Progenitor cell of endocrine pancreas (in vitro differentiated cells): ENCODE measurements around the gene SPACA4. TPM values are rescaled to one million over a fixed set of nuclear protein-coding genes. Genes with fewer than 3 reads are reported as not detected.

Experiments
- DNase-seq: peaks from one replicate; pipeline ENCODE4 v3.0.0; 2021; ENCODE audit warnings: low spot score; ENCODE audit not compliant: unreplicated experiment
- H3K27ac Mint-ChIP-seq: 2 replicates; pipeline ENCODE4 v1.8.0; 2021; ENCODE audit warnings: mild to moderate bottlenecking, moderate library complexity, mixed read lengths
- H3K27me3 Mint-ChIP-seq: 2 replicates; pipeline ENCODE4 v1.8.0; 2021; ENCODE audit warnings: mixed read lengths
- H3K36me3 Mint-ChIP-seq: 2 replicates; pipeline ENCODE4 v1.8.0; 2022; ENCODE audit warnings: mixed read lengths; ENCODE audit not compliant: insufficient read depth
- H3K4me1 Mint-ChIP-seq: 2 replicates; pipeline ENCODE4 v1.8.0; 2021; ENCODE audit warnings: low read depth, mixed read lengths
- H3K4me3 Mint-ChIP-seq: 2 replicates; pipeline ENCODE4 v1.8.0; 2021; ENCODE audit warnings: low read depth, mild to moderate bottlenecking, moderate library complexity, mixed read lengths
- H3K9me3 Mint-ChIP-seq: 2 replicates; pipeline ENCODE4 v1.8.0; 2021; ENCODE audit warnings: low read depth, mixed read lengths
- CTCF ChIP-seq: fragments of 200-600 bp; sonication (generic); IDR thresholded peaks from one replicate; pipeline ENCODE4 v1.5.0; 2021; ENCODE audit warnings: antibody characterized with exemption, mild to moderate bottlenecking; ENCODE audit not compliant: unreplicated experiment
- total RNA-seq: library from RNA; stranded (reverse); gene quantifications from 2 replicates; pipeline ENCODE4 v1.2.1, GENCODE V29; 2021

SPACA4 gene
- total RNA-seq, 1 donor from 2014 or later = not detected

DNA sequence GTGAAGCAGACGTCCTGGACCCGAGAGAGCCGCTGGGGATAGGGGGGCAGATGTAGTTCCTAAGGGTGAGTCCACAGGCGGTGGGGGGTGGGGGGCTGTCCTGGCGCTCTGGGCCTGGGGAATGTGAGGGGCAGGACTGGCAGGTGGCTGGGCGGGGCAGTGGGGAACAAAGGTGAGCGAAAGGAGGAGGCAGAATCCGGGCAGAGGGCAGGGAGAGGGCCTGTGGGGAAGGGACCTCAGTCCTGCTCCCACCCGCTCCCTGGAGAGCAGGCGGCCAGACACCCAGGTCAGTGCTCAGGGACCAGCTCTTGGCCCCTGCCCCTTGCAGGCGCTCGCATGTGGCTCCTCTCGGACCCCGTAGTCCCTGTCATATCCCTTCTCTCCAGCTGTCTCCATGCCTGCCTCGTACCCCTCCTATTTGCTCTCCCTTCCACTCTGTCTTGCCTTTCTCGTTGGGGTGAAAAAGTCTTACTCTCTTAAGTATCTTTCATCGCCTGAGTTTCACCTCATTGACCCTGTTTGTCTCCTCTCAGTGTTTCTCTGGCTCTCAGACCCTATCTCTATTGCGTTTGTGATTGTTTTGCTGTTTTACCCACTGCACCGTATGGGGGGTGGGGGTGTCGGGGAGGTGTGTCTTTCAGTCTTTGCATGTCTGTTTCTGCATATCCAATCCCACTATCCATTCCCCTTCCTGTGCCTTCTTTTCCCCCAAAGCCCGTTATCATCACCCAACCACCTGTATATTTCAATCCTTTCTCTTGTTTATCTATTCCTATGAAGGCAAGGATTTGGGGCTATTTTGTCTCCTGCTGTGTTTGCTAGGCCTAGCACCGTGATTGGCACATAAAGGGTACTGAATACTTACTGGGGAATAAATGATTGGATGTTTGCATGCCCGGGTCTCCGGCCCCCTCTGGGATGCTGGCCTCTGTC is 18.5 kb downstream of the SPACA4 start:
- Mint-ChIP-seq H3K9me3 (no peaks in the 10 kb centered on the region), H3K27me3 (no peaks in the 10 kb centered on the region), H3K4me1 (peaks cover 22% of the 10 kb centered on the region), H3K4me3 (peak overlapping the region; percentile 77), H3K36me3 (peaks cover 3% of the 10 kb centered on the region), H3K27ac (peak overlapping the region; percentile 94)
- DNase-seq = no peak
- no peak for TF ChIP-seq CTCF

GRCh38 chr19:48625891-48626327 is 19.4 kb downstream of the SPACA4 start:
- Mint-ChIP-seq H3K9me3 (no peaks in the 10 kb centered on the region), H3K27me3 (no peaks in the 10 kb centered on the region), H3K27ac (no peak overlapping the region), H3K4me3 (peak overlapping the region; percentile 77), H3K36me3 (peaks cover 4% of the 10 kb centered on the region), H3K4me1 (peaks cover 25% of the 10 kb centered on the region)
- no peak for DNase-seq
- TF ChIP-seq CTCF = no peak

GRCh38 chr19:48627201-48627864 is 20.8 kb downstream of the SPACA4 start:
- H3K4me1 Mint-ChIP-seq = peaks cover 23% of the 10 kb centered on the region
- H3K27ac Mint-ChIP-seq = no peak overlapping the region
- no peak for TF ChIP-seq CTCF
- peaks cover 4% of the 10 kb centered on the region for H3K36me3 Mint-ChIP-seq
- H3K4me3 Mint-ChIP-seq = peak overlapping the region; percentile 47
- H3K27me3 Mint-ChIP-seq = no peaks in the 10 kb centered on the region
- DNase-seq = no peak
- H3K9me3 Mint-ChIP-seq = no peaks in the 10 kb centered on the region

DNA sequence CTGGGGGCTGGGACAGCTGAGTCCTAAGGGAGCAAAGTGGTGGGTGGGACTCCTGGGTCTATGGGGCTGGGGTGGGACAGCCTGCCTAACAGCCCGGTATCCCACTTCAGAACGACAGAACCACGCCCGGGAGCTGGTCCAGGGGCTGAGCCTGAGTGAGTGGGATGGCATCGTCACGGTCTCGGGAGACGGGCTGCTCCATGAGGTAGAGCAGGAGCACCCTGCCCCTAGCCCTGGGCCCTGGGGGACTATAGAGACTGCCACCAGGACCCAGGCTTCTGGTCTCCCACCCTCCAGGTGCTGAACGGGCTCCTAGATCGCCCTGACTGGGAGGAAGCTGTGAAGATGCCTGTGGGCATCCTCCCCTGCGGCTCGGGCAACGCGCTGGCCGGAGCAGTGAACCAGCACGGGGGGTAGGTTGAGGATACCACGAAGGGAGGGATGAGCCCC is 21.3 kb downstream of the SPACA4 start:
- Mint-ChIP-seq H3K27ac (no peak overlapping the region), H3K36me3 (peaks cover 4% of the 10 kb centered on the region), H3K4me1 (peaks cover 25% of the 10 kb centered on the region), H3K4me3 (no peak overlapping the region), H3K9me3 (no peaks in the 10 kb centered on the region), H3K27me3 (no peaks in the 10 kb centered on the region)
- DNase-seq = no peak
- no peak for TF ChIP-seq CTCF

DNA sequence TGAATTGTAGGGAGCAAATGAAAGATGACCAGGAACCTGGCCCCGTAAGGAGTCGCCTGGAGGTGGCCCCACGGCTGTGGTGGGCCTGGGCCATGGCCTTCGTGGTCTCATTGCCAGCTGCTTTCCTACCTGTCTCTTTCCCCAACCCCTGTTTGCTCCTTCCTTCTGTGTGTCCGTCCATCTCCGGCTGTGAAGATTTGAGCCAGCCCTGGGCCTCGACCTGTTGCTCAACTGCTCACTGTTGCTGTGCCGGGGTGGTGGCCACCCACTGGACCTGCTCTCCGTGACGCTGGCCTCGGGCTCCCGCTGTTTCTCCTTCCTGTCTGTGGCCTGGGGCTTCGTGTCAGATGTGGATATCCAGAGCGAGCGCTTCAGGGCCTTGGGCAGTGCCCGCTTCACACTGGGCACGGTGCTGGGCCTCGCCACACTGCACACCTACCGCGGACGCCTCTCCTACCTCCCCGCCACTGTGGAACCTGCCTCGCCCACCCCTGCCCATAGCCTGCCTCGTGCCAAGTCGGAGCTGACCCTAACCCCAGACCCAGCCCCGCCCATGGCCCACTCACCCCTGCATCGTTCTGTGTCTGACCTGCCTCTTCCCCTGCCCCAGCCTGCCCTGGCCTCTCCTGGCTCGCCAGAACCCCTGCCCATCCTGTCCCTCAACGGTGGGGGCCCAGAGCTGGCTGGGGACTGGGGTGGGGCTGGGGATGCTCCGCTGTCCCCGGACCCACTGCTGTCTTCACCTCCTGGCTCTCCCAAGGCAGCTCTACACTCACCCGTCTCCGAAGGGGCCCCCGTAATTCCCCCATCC is 22.1 kb downstream of the SPACA4 start:
- no peak overlapping the region for H3K4me3 Mint-ChIP-seq

More for the DNA sequence above, 22.1 kb downstream of the SPACA4 start:
- peaks cover 4% of the 10 kb centered on the region for H3K36me3 Mint-ChIP-seq
- peaks cover 23% of the 10 kb centered on the region for H3K4me1 Mint-ChIP-seq
- no peak for TF ChIP-seq CTCF
- no peaks in the 10 kb centered on the region for H3K27me3 Mint-ChIP-seq
- no peak overlapping the region for H3K27ac Mint-ChIP-seq
- H3K9me3 Mint-ChIP-seq = no peaks in the 10 kb centered on the region
- no peak for DNase-seq
